Mucosa of stomach (tissue), 1 donor: ENCODE results near the gene LMBRD1.

ENCODE experiments used
- H3K27me3 ChIP-seq: one replicate; pipeline ENCODE4 v1.7.0; 2013; ENCODE audit warnings: mild to moderate bottlenecking, low read length; ENCODE audit not compliant: control insufficient read depth, insufficient read depth
- H3K36me3 ChIP-seq: one replicate; pipeline ENCODE4 v1.7.0; 2013; ENCODE audit warnings: low read length; ENCODE audit not compliant: control insufficient read depth, insufficient read depth
- H3K4me1 ChIP-seq: one replicate; pipeline ENCODE4 v1.7.0; 2013; ENCODE audit warnings: mild to moderate bottlenecking, low read length; ENCODE audit not compliant: control insufficient read depth, insufficient read depth
- H3K4me3 ChIP-seq: one replicate; pipeline ENCODE4 v1.7.0; 2013; ENCODE audit warnings: low read length
- H3K9ac ChIP-seq: one replicate; pipeline ENCODE4 v1.7.0; 2013; ENCODE audit warnings: mild to moderate bottlenecking, low read length, moderate library complexity
- H3K9me3 ChIP-seq: one replicate; pipeline ENCODE4 v1.7.0; 2013; ENCODE audit warnings: mild to moderate bottlenecking, low read length, moderate library complexity; ENCODE audit not compliant: control insufficient read depth
- donor health status: Pancreatic carcinoma.

Gene LMBRD1

DNA sequence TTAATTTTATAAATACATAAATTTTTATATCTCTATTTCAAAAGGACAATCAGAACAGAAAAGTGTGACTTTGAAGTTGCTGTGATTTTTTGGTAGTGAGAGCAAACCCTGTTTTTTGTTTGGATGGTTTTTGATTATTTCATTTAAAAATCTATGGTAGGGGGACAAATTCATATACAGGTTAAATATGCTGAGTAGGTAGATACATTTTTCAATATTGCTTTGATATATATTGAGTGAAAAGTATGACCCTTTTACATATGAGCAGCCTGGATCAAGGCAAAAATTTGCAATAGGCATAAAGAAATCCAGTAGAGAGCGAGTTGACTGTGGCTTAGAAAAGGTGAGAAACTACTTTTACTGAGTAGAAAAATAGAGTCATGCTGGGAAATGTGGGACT is 132.3 kb downstream of the LMBRD1 start:
- H3K36me3 ChIP-seq = no peaks in the 10 kb centered on the region
- H3K9me3 ChIP-seq = no peaks in the 10 kb centered on the region
- H3K4me3 ChIP-seq = no peak overlapping the region
- no peaks in the 10 kb centered on the region for H3K4me1 ChIP-seq
- H3K9ac ChIP-seq = no peak overlapping the region
- no peaks in the 10 kb centered on the region for H3K27me3 ChIP-seq

DNA sequence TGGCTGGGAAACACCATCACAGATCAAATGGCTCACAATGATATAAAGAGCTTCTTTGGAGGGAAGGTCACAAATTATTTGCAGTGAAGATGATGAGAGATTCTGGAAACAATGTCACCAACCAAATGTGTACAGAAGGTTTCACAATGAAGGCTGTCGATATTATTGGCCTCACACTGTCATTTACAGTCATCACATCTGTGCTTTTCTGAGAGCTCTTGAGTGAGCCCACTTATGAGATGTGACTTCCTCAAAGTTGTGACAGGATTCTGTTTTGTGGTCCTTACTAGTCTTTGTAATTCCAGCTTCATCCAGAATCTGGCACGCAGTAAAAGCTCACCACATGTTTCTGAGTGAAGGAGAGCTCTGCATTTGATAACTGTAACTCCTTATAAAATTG is 133.6 kb downstream of the LMBRD1 start:
- Histone ChIP-seq H3K9ac (no peak overlapping the region), H3K36me3 (no peaks in the 10 kb centered on the region), H3K9me3 (no peaks in the 10 kb centered on the region), H3K4me1 (no peaks in the 10 kb centered on the region), H3K27me3 (no peaks in the 10 kb centered on the region), H3K4me3 (no peak overlapping the region)

DNA sequence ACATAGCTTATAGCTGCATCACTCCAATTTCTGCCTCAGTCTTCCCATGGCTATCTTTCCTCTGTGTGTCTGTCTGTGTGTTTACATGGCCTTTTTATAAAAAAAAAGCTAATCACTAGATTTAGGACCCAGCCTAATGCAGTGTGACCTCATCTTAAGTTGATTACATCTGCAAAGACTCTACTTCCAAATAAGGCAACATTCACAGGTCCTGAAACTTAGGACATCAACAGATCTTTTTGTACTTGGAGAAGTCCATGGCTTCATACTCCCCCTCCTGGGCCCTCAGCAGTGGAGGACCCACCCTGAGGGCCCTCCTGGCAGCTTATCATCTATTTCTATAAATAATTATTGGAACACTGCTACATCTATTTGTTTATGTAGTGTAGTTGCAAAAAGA is 146.1 kb downstream of the LMBRD1 start:
- Histone ChIP-seq H3K4me1 (no peaks in the 10 kb centered on the region), H3K9me3 (no peaks in the 10 kb centered on the region), H3K27me3 (no peaks in the 10 kb centered on the region), H3K4me3 (no peak overlapping the region), H3K36me3 (no peaks in the 10 kb centered on the region), H3K9ac (no peak overlapping the region)

DNA sequence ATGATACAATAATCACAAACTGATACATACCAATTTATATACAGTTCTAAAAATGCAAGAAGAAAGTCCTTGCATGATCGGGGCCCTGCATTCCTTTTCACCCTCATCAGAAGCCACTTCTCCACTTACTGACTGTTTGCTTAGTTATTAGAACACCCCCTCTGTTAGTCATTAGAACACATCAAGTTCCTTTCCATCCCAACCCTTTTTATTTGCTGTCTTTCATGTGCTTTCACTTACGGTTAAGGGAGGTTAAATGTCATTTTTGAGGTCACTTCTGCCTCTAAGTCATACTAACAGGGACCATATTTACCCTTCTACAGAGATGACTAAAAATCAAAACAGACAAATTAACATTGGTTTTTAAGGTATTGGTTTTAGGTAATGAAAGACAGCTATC is 149.1 kb downstream of the LMBRD1 start:
- Histone ChIP-seq H3K36me3 (no peaks in the 10 kb centered on the region), H3K9me3 (no peaks in the 10 kb centered on the region)

DNA sequence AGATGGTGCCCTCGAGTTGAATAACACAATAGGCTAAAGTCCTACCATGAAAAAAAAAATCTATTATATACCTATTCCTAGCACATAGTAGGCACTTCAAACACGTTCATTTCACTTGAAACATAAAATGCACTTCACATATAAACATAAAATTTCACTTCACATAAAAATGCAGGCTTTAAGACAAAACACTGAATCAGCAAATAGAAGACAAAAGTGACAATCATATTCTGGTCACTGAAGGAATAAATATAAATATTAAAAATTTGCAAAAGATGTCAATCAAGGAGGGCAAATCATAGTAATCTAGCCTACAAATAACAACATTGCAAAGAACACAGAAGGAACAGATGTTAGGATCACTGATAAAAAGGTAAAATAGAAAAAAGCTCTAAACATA is 153.1 kb downstream of the LMBRD1 start:
- no peak overlapping the region for H3K4me3 ChIP-seq
- H3K9me3 ChIP-seq = no peaks in the 10 kb centered on the region
- H3K36me3 ChIP-seq = no peaks in the 10 kb centered on the region
- no peaks in the 10 kb centered on the region for H3K4me1 ChIP-seq
- H3K27me3 ChIP-seq = no peaks in the 10 kb centered on the region
- H3K9ac ChIP-seq = no peak overlapping the region

More for the DNA sequence above, 149.1 kb downstream of the LMBRD1 start:
- Histone ChIP-seq H3K9ac (no peak overlapping the region), H3K4me1 (no peaks in the 10 kb centered on the region), H3K4me3 (no peak overlapping the region), H3K27me3 (no peaks in the 10 kb centered on the region)

DNA sequence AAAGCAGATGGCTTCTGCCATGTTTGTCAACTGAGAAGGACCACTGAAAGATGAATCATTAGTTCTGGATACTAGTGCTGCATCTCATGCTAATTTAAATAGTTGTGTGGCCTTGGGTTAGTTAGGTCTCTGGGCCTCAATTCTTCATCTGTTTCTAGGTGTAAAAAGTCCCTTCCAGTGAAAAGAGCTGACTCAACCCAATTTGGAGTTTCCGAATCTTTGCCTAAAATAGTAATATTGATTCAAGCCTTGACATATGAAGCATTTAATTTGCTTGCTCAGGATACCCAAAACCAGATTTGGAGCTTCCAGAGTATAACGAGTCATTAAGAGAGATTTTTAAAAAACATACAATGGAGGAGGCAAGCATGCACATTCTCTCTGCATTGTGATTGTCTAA is 163.9 kb downstream of the LMBRD1 start:
- no peaks in the 10 kb centered on the region for H3K9me3 ChIP-seq
- no peaks in the 10 kb centered on the region for H3K36me3 ChIP-seq
- H3K27me3 ChIP-seq = no peaks in the 10 kb centered on the region
- no peak overlapping the region for H3K9ac ChIP-seq
- H3K4me3 ChIP-seq = no peak overlapping the region
- no peaks in the 10 kb centered on the region for H3K4me1 ChIP-seq

DNA sequence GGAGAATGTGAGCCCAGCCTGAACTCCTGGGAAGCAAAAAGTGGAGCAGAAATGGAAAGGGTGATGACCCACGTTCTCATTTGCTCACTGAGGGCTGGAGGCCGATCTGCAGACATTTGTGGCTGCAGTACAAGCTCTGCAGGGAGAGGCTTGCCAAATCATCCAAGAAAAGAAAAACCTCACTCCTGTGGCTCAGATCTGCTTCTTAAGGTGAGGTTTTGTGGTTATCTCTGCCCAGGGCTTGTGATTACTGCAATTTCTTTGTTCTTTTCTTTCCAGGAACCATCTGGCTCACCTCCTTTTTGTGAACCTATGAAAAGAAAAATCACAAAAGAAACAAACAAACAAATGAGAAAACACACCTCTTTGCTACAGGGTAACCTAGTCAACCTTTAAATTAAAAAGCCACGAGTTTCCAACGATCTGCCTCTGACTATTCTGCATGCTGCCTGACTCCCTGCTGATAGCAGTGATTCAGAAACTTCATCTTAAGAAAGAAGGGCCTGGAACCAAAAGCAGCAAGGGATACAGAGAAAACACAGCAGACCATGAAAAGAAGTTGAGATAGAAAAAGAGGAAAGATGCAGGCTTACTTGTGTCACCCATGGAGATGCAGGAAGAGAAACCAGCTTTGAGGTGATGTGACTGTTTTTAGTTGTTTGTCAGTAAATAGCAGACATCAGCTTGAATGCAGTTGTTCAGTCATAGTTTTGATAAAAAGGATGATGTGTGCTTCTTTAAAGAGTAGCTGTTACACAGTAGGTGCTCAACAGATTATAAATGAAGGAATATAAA is 165.1 kb downstream of the LMBRD1 start:
- Histone ChIP-seq H3K36me3 (no peaks in the 10 kb centered on the region), H3K27me3 (no peaks in the 10 kb centered on the region), H3K9me3 (no peaks in the 10 kb centered on the region), H3K4me3 (no peak overlapping the region), H3K4me1 (no peaks in the 10 kb centered on the region), H3K9ac (no peak overlapping the region)

DNA sequence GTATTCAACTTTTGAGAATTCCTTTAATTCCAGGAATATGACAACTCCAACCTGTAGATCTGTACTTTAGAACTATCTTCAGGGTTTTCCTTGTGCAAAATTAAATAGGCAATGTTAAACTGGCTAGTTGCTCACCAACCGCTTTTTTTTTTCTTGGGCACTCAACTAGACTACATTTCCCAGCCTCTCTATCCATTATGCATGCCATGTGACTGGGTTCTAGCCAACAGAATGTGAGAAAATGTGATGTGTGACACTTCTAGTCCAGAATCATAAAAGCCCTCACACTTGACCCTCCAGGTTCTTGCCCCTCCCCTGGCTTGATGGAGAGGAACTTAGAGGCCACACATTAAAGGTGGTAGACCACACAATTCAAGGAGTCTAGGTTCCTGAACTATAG is 166.0 kb downstream of the LMBRD1 start:
- Histone ChIP-seq H3K36me3 (no peaks in the 10 kb centered on the region), H3K9ac (no peak overlapping the region), H3K27me3 (no peaks in the 10 kb centered on the region), H3K9me3 (no peaks in the 10 kb centered on the region), H3K4me3 (no peak overlapping the region), H3K4me1 (no peaks in the 10 kb centered on the region)

DNA sequence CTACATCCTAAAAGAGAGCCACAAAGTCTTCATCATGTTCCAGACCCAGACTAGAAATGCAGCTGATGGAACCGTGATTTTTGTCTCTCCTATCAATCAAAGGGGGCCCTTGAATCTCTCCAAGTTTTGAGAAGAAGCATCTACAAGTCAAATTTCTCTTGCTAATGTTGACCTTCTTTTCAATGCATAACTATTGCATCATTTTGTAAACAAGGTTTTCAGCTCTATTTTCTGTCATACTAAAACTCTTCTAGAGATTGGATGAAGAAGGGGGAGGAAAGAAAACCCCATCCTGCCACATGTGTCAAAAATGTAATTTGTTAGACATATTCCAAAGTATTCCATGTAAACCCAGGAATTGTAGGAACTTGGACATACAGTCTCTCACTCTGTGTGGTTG is 169.2 kb downstream of the LMBRD1 start:
- Histone ChIP-seq H3K4me3 (no peak overlapping the region), H3K27me3 (no peaks in the 10 kb centered on the region), H3K9ac (no peak overlapping the region), H3K36me3 (no peaks in the 10 kb centered on the region), H3K9me3 (no peaks in the 10 kb centered on the region), H3K4me1 (no peaks in the 10 kb centered on the region)

DNA sequence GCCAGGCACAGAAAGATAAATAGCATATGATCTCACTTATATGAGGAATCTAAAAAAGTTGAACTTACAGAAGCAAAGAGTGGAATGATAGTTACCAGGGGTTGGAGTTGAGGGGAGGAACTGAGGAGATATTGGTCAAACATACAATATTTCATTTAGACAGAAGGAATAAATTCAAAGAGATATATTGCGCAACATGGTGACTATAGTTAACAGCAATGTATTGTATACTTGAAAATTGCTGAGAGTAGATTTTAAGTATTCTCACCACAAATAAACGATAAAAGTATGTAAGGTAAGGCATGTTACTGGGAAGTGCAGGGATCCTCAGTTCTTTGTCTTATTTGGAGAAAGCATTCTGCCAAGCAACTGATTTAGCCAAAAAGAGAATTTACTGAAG is 171.9 kb downstream of the LMBRD1 start:
- Histone ChIP-seq H3K27me3 (no peaks in the 10 kb centered on the region), H3K9me3 (no peaks in the 10 kb centered on the region), H3K4me3 (no peak overlapping the region), H3K4me1 (no peaks in the 10 kb centered on the region), H3K36me3 (no peaks in the 10 kb centered on the region), H3K9ac (no peak overlapping the region)
